Right cardiac atrium (tissue), 5 donors: ENCODE results near the gene EGLN3. TPM values are rescaled to one million over a fixed set of nuclear protein-coding genes. Genes with fewer than 3 reads are reported as not detected.
A peak's percentile ranks its signal among the peaks of the same experiment; 100 is the strongest.

Experiments used
- ATAC-seq, 2 donors: fragments of 200-7000 bp; cut with Tn5 transposase; one replicate each; pipeline versions ENCODE4 v1.8.0 to v1.9.1; 2020; ENCODE audit warnings: moderate library complexity in 2 of 2, mild to moderate bottlenecking in 1 of 2
- DNase-seq, 3 donors: peaks; one replicate each; pipeline ENCODE4 v3.0.0-alpha.2; 2020
- H3K27ac ChIP-seq: one replicate; pipeline ENCODE4 v1.5.1; 2013; ENCODE audit warnings: mild to moderate bottlenecking, low read length, control low read depth, moderate library complexity
- H3K27me3 ChIP-seq: one replicate; pipeline ENCODE4 v1.6.1; 2013; ENCODE audit not compliant: control insufficient read depth, insufficient read depth
- H3K4me1 ChIP-seq: one replicate; pipeline ENCODE4 v1.6.1; 2013; ENCODE audit warnings: low read length; ENCODE audit not compliant: control insufficient read depth, insufficient read depth
- H3K4me3 ChIP-seq: one replicate; pipeline ENCODE4 v1.5.1; 2013; ENCODE audit warnings: low read length, control low read depth
- H3K9me3 ChIP-seq: one replicate; pipeline ENCODE4 v1.6.1; 2013; ENCODE audit warnings: low read length; ENCODE audit not compliant: control insufficient read depth
- WGBS: extraction: QIAGEN DNeasy Blood & Tissue Kit; methylation state at CpG from one replicate; pipeline ENCODE4 v1.1.7; 2013; 5-methylcytosine and 5-hydroxymethylcytosine counted together
- intact Hi-C, 4 donors: fragments of 100-400 bp; cut with DNase I; formaldehyde crosslinking; loops; one replicate each; pipeline versions ENCODE4 v1.11.0 to v1.14.0; 2022 to 2023
- polyA plus RNA-seq: library from polyadenylated mRNA; stranded (reverse); fragments of 200-250 nt; gene quantifications from one replicate; pipeline ENCODE4 v1.2.3, GENCODE V29; 2013
- total RNA-seq, 4 donors: library from RNA; stranded (reverse); fragmentation: NEBNext Ultra II Directional; extraction: Animal tissue kit (Norgen Biotek cat#: 25700); gene quantifications; one replicate each; pipeline ENCODE4 v1.2.1, GENCODE V29; 2021
- donor health status: healthy with polysubstance abuse.
- donor health status: DM: no; HTN: yes; CAD: no.
- donor health status: DM: no; HTN: no; CAD: no.
- donor health status: DM: no; HTN: yes; CAD: no; lungs with severe emphysema.
- donor health status: DM: yes; HTN: yes; CAD: no.

EGLN3 gene
- total and polyA plus RNA-seq, 5 donors, result 62.4 to 98.9 (median 85.6) TPM

- intact Hi-C loops, result no loop called here
- ATAC-seq (no peak), DNase-seq (no peak)
- Histone ChIP-seq H3K27me3 (no peaks in the 10 kb centered on the region), H3K4me1 (no peaks in the 10 kb centered on the region), H3K27ac (no peak overlapping the region), H3K4me3 (no peak overlapping the region), H3K9me3 (no peaks in the 10 kb centered on the region)
- 92% methylated on average over 6 of the region's 6 CpGs for WGBS
These were observed 41.3 kb downstream of the EGLN3 start for GRCh38 chr14:33909380-33910084.

GRCh38 chr14:33908540-33909223, 42.2 kb downstream of the EGLN3 start:
- Histone ChIP-seq H3K27me3 (no peaks in the 10 kb centered on the region), H3K9me3 (no peaks in the 10 kb centered on the region), H3K27ac (no peak overlapping the region), H3K4me3 (no peak overlapping the region), H3K4me1 (no peaks in the 10 kb centered on the region)
- ATAC-seq (peak in 1 of 2 donors; percentile 29), DNase-seq (peak in 1 of 3 donors; percentile 35)
- intact Hi-C loops, result no loop called here
- 92% methylated on average over 13 of the region's 13 CpGs for WGBS

- DNase-seq (no peak), ATAC-seq (no peak)
- Histone ChIP-seq H3K9me3 (no peaks in the 10 kb centered on the region), H3K27me3 (no peaks in the 10 kb centered on the region), H3K4me1 (no peaks in the 10 kb centered on the region), H3K4me3 (no peak overlapping the region), H3K27ac (no peak overlapping the region)
- 73% methylated on average over 2 of the region's 2 CpGs for WGBS
- intact Hi-C loops, result no loop called here
These were observed 43.9 kb downstream of the EGLN3 start for GRCh38 chr14:33906968-33907367.

GRCh38 chr14:33904609-33905008, 46.3 kb downstream of the EGLN3 start:
- no peaks in the 10 kb centered on the region for H3K27me3 ChIP-seq
- intact Hi-C loops, result no loop called here
- no peak for DNase-seq
- no peaks in the 10 kb centered on the region for H3K4me1 ChIP-seq
- H3K9me3 ChIP-seq, result no peaks in the 10 kb centered on the region
- H3K4me3 ChIP-seq, result no peak overlapping the region
- H3K27ac ChIP-seq, result no peak overlapping the region
- WGBS, result 95% methylated on average over 5 of the region's 5 CpGs
- no peak for ATAC-seq

- DNase-seq (no peak), ATAC-seq (no peak)
- Histone ChIP-seq H3K27ac (no peak overlapping the region), H3K9me3 (no peaks in the 10 kb centered on the region), H3K27me3 (no peaks in the 10 kb centered on the region), H3K4me1 (no peaks in the 10 kb centered on the region), H3K4me3 (no peak overlapping the region)
- intact Hi-C loops, result no loop called here
- 92% methylated on average over 2 of the region's 2 CpGs for WGBS
These were observed 47.5 kb downstream of the EGLN3 start for GRCh38 chr14:33903369-33903768.

- DNase-seq (peak in 1 of 3 donors; percentile 35), ATAC-seq (no peak)
- Histone ChIP-seq H3K4me1 (no peaks in the 10 kb centered on the region), H3K9me3 (no peaks in the 10 kb centered on the region), H3K27ac (no peak overlapping the region), H3K27me3 (no peaks in the 10 kb centered on the region), H3K4me3 (no peak overlapping the region)
- intact Hi-C loops, result no loop called here
- WGBS, result 96% methylated on average over 6 of the region's 6 CpGs
These were observed 48.5 kb downstream of the EGLN3 start for GRCh38 chr14:33902363-33902762.

GRCh38 chr14:33901426-33902155, 49.3 kb downstream of the EGLN3 start:
- Histone ChIP-seq H3K27me3 (no peaks in the 10 kb centered on the region), H3K27ac (no peak overlapping the region), H3K4me1 (no peaks in the 10 kb centered on the region), H3K9me3 (no peaks in the 10 kb centered on the region), H3K4me3 (no peak overlapping the region)
- ATAC-seq (no peak), DNase-seq (no peak)
- intact Hi-C loops, result no loop called here

- 85% methylated on average over 4 of the region's 4 CpGs for WGBS
- intact Hi-C loops, result no loop called here
These were observed 50.2 kb downstream of the EGLN3 start for GRCh38 chr14:33900706-33901105.

GRCh38 chr14:33899723-33900341, 51.0 kb downstream of the EGLN3 start:
- Histone ChIP-seq H3K4me1 (no peaks in the 10 kb centered on the region), H3K9me3 (no peaks in the 10 kb centered on the region), H3K4me3 (no peak overlapping the region), H3K27me3 (no peaks in the 10 kb centered on the region), H3K27ac (no peak overlapping the region)
- no peak for ATAC-seq
- intact Hi-C loops, result no loop called here
- no peak for DNase-seq
- WGBS, result 79% methylated on average over 3 of the region's 3 CpGs

More at GRCh38 chr14:33900706-33901105, 50.2 kb downstream of the EGLN3 start:
- H3K4me3 ChIP-seq, result no peak overlapping the region
- DNase-seq, result peak in 1 of 3 donors; percentile 50
- ATAC-seq, result no peak
- no peaks in the 10 kb centered on the region for H3K4me1 ChIP-seq
- no peaks in the 10 kb centered on the region for H3K27me3 ChIP-seq
- H3K27ac ChIP-seq, result no peak overlapping the region
- no peaks in the 10 kb centered on the region for H3K9me3 ChIP-seq

- Histone ChIP-seq H3K4me1 (no peaks in the 10 kb centered on the region), H3K27me3 (no peaks in the 10 kb centered on the region), H3K4me3 (no peak overlapping the region), H3K9me3 (no peaks in the 10 kb centered on the region), H3K27ac (no peak overlapping the region)
- DNase-seq (no peak), ATAC-seq (peak in 1 of 2 donors; percentile 43)
- intact Hi-C loops, result no loop called here
- WGBS, result 31% methylated on average over 3 of the region's 3 CpGs
These were observed 52.9 kb downstream of the EGLN3 start for GRCh38 chr14:33897878-33898535.
